SK-MEL-5 (cell line): ENCODE data around the gene PATJ. TPM values are rescaled to one million over a fixed set of nuclear protein-coding genes. Genes with fewer than 3 reads are reported as not detected.
"Not testable (repeated sequence)": the region's sequence is repeated elsewhere in the genome, so short reads cannot be mapped to it uniquely, and the experiment has no call there.

Experiments
- DNase-seq: peaks from one replicate; pipeline ENCODE4 v3.0.0-alpha.2; 2016; ENCODE audit warnings: low read depth, low spot score
- in situ Hi-C: cut with HindIII; loops from 2 replicates; pipeline ENCODE4 v1.10.0; 2016; ENCODE audit warnings: low sequenced_read_pairs, high pct_unique_total_duplicates, low pct_unique_long_range_greater_than_20kb
- total RNA-seq: library from RNA; depleted of rRNA; stranded (reverse); fragments of >200 nt; shearing (Covaris generic); gene quantifications from 2 replicates; pipeline ENCODE4 v1.2.3, GENCODE V29; 2014

Gene PATJ
- total RNA-seq, 1 experiment from 2014 or later, result 6.3 TPM

DNA sequence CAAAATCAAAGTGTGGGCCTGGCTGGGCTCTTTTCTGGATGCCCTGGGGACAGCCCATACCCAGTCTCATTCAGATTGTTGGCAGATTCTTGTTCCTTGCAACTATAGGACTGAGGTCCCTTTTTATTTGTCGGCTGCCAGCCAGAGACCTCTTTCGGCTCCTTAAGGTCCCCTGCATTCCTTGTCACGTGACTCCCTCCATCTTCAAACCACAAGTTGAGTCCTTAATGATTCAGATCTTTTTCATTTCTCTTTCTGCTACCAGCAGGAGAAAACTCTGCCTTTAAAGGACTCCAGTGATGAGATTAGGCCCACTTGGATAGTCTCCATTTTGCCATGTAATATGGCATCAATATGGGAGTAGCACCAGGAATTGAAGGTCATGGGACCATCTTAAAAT is 48.6 kb downstream of the PATJ start:
- no peak for DNase-seq
- in situ Hi-C loops, result no loop called here

DNA sequence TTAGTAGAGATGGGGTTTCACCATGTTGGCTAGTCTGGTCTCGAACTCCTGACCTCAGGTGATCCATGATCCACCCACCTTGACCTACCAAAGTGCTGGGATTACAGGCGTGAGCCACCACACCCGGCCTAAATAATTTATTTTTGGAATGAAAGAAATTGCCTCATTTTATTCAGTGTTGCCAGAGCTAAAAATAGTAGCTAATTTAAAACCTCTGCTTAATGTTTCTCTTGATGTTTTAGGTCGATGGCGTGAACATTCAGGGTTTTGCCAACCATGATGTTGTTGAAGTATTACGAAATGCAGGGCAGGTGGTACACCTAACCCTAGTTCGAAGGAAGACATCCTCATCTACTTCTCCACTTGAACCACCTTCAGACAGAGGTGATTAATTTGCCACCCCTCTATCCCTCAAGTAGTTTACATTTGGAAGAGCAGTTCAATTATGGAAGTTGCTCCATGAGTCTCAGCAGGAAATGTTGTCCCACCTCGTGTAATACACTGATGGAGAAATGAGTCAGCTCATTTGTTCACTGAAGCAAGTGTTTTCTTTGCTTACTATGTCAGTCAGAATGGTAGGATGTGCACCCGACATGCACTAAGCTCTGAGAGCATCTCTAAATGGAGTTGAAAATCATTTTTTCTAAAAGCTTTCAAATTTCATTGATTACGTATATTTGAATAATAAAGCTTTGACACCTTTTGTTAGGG is 54.9 kb downstream of the PATJ start:
- no peak for DNase-seq

DNA sequence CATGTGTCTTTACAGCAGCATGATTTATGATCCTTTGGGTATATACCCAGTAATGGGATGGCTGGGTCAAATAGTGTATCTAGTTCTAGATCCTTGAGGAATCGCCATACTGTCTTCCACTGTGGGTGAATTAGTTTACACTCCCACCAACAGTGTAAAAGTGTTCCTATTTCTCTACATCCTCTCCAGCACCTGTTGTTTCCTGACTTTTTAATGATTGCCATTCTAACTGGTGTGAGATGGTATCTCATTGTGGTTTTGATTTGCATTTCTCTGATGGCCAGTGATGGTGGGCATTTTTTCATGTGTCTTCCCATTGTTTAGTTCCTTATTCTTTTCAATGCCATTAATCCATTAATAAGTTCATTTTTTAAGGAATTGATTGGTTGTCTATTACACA is 58.8 kb downstream of the PATJ start:
- in situ Hi-C loops, result not testable (repeated sequence)

More for the DNA sequence above, 54.9 kb downstream of the PATJ start:
- in situ Hi-C loops, result no loop called here

DNA sequence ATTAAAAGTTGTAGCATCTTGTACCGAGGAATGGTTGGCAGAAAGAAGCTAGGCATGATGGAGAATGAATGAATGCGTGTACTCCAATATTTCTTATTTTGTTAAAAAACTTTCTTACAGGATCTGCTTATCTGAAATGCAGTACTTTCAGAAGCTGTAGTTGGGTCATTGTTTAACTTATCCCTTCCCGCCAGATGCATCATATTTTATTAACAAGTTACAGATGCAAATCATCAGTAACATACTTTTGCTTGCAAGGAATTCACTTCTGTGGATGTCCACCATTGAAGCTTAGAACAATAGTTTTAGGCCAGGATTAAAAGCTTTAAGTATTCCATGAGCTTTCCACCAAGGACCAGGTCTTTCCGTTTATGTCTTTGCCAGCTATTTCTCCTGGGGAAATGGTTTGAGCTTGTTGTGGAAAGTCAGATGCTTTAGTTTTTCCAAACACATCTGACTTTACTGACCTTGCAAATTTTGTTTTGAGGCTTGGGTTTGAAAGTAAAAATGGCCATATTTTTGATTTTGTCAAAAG is 65.4 kb downstream of the PATJ start:
- in situ Hi-C loops, result no loop called here

More for the DNA sequence above, 58.8 kb downstream of the PATJ start:
- not testable (repeated sequence) for DNase-seq

DNA sequence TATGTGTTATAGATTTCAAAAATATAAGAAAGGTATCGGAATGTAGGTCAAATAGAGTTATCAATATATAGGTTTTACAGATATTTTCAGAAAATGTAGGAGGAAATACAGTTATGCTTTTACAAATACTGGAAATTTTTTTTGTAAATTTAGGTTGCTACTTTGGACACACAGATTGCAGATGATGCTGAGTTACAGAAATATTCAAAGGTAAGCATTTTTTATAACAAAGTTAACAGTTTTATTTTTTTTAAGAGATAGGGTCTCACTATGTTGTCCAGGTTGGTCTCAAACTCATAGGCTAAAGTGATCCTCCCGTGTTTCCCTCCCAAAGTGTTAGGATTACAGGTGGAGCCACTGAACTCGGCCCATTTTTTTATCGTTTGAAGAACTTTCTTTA is 66.0 kb downstream of the PATJ start:
- DNase-seq, result no peak
- in situ Hi-C loops, result no loop called here

More for the DNA sequence above, 65.4 kb downstream of the PATJ start:
- no peak for DNase-seq

DNA sequence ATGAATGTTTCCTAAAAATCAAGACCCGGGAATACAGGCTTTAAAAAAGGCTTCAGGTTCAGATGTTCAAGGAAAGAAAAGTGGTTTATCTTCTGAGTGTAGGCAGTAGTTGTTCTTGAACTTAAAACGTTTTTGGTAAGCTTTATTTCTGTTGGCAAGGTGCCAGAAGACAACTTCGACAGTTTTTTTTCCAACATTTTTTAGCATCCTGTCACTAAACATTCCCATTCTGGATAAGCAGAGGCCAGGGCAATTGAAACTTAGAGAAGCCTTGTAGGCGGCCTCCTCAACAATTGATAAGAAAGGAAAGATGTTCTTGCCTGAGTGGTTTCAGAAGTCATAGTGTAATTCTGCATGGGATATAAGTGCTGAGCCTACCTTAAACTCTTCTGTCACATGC is 66.7 kb downstream of the PATJ start:
- in situ Hi-C loops, result no loop called here
- no peak for DNase-seq

DNA sequence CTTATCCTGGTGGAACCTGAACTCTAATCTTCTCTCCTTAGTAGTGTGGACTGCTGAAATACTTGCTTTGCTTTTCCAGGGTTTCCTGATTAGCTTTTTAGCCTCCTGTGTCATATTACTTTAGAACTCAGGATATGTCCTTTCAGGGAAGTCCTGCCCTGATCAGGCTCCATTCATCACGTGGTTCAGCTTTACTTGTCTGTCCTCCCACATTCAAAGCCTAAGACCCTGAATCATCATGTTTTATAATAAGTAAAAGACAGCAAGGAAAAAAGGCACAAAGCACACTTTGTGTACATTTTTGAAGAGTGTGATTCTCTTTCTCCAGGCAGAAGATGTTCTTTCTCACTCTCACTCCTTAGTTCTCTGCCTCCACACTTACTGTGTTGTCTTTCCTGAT is 70.6 kb downstream of the PATJ start:
- DNase-seq, result peak; percentile 62
- in situ Hi-C loops, result no loop called here

DNA sequence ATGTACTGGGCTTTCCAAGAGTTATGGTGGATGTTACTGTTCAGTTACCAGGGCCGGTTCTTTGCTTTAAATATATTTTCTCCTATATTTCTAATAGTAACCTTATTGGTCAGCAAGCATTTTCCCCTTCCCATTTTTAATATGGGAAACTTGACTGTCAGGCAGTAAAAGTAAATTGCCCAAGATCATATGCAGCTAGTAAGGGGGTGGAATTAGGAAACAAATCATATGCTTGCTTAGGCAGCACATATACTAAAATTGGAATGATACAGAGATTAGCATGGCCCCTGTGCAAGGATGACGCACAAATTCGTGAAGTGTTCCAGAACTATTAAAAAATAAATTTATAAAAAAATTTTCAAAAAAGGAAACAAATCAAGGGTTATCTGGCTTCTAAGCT is 73.9 kb downstream of the PATJ start:
- in situ Hi-C loops, result no loop called here
- DNase-seq, result no peak

DNA sequence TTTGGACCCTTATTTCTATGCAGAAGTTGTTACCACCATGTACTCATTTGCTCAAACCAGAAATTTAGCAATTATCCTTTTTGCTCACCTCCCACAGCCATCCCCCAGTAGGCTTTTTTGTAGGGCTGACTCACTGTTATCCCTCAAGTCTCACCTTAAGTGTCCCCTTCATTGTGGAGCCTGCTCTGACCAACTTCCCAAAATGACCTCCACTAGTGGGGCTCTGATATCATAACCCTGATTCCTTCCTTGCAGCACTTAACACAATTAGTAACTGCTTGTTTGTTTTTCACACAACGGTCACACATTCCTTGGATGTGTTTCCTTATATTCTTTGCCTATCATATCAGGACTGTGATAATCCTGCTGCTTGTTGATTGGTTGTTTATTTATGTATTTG is 76.7 kb downstream of the PATJ start:
- no peak for DNase-seq
- in situ Hi-C loops, result no loop called here

DNA sequence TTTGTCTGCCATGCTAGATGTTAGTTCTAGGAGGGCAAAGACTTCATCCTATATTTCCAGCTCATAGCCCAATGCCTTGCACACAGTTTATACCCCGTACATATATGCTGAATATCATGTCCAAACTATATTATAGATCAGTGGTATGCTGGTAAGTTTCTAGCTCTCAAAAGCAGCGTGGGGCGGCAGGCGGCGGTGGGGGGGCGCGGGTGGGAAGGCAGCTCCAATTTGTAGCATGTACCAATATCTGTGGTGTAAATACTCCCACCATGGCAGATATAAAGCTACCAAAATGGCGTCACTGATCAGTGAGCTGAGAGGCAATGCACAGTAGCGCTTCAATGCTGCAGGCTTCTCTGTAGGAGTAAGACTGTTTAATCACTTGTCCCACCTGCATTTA is 77.1 kb downstream of the PATJ start:
- in situ Hi-C loops, result no loop called here
- no peak for DNase-seq

DNA sequence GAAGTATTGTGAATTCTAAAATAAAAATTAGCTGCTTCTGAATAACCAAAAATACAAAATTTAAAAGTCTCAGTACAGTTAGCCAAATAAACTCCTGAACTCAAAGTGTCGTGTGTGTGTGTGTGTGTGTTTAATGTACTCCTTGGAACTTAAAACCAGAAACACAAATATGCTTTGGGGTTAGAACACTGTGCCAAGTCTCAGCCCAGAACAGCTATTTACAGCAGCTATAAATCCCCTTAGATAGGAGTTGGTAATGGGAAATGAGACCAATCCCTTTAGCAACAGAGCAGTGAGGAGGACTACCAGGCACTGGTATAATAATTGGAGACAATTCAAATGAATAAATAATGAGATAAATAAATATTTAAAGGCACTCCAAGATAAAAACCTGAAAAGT is 83.1 kb downstream of the PATJ start:
- DNase-seq, result no peak
- in situ Hi-C loops, result no loop called here

DNA sequence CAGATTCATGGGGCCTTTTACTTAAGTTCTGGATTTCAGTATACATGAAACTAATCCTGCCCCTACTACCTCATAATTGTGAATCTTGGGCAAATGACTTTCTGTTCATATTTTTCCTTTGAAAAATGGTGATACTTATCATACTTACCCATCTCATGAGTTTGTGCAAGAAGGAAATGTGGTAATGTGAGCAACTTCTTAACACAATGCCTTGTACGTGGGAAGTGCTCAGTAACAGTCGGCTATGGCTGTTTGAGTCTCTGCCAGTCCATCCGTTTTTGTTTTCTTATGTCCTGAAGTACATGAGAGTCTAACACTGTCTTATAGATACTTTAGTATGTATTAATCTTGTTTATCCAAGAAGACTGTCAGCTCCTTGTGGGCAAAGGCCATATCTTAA is 86.5 kb downstream of the PATJ start:
- in situ Hi-C loops, result no loop called here
- DNase-seq, result no peak

DNA sequence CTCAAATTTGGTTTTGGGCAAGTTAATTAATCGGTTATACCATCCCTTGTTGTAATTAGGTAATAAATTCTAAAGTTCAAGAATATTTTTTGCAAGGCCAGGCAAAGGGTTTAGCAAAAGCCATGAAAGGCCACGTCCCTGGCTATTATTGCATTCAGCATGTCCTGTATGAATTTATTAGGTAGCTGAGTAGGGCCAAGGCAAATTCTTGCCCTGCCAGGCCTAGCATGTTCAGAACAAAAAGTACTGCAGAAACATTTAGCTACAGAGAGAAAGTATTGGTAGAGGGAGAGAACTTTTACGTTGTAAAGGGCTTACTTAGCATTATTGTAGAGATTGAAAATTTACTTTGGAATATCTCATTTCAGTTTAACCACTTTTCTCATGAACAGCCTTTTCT is 94.4 kb downstream of the PATJ start:
- DNase-seq, result no peak
- in situ Hi-C loops, result no loop called here

DNA sequence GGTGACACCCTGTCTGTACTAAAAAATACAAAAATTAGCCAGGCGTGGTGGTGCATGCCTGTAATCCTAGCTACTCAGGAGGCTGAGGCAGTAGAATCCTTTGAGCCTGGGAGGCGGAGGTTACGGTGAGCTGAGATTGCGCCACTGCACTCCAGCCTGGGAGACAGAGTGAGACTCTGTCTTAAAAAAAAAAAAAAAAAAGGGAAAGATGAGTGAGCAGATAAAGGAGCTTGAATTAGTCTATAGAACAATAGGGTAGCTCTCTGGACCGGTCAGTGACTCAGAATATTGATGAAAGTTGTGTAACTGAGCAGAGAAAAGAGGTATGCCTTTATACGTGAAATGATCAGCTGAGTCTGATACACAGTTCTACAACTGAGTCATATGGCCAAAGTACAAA is 95.3 kb downstream of the PATJ start:
- in situ Hi-C loops, result not testable (repeated sequence)
- peak; percentile 47 for DNase-seq

DNA sequence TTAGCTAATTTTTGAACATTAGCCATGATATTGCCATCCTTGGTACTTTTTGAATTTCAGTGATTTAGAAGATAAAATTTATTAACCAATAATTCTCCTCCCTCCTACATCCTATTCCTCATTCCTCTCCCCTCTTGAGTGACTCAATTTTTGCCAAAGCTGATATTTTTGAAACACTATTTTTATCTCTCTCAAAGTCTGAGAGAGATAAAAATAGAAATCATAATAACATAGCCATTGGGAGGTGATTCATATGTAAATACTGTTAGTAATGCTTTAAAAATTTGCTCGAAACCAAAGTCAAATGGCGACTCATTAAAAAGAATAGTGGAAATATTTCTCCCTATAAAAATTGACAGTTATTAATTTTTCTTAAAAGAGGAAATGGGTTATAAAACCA is 97.4 kb downstream of the PATJ start:
- in situ Hi-C loops, result no loop called here
- no peak for DNase-seq

DNA sequence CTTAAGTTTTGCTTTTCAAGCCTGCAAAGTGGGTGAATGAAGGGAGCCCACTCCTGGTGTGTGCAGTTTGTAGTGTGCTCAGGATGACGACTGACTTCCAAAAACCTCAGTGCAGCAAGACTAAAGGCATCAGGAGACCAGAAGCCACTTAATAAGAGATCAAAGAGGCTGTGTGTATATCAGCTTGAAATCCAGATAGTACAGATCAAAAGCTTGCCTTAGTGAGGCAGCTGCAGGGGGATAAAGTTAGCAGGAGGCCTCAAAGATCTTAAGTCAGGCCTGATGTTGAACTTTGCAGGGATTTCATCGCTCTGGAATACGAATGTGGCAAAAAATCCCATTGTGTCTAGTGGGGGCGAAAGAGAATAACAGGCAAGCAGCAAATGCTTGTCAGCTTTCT is 99.8 kb downstream of the PATJ start:
- in situ Hi-C loops, result no loop called here
- DNase-seq, result no peak

DNA sequence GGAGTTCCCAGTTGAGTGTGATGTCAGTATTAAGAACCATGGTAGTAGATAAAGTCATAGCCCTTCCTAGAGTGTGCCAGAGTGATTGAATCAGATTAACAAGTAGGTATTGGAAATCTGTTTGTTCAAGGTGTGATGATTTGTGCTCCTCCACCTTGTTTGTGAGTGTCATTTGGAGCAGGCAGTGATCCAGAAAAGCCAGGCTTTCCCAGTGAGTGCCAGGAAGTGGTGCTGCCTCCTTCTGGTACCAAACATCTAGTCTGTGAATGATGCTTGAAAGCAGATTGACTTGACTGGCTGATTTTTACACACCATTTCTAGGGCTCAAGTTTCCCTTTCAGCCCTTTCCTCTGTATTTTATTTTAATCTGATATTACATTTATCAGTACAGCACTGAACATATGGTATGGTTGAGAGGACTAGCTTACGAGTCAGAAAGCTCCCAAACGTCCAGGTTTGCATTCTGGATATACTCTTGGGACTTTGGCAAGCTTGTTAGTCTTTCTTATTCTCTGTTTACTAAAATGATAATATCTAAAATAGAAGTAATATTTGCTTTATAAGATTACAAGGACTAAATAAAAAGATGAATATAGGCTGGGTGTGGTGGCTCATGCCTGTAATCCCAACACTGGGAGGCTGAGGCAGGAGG is 100.7 kb downstream of the PATJ start:
- in situ Hi-C loops, result no loop called here
- DNase-seq, result peak; percentile 45

DNA sequence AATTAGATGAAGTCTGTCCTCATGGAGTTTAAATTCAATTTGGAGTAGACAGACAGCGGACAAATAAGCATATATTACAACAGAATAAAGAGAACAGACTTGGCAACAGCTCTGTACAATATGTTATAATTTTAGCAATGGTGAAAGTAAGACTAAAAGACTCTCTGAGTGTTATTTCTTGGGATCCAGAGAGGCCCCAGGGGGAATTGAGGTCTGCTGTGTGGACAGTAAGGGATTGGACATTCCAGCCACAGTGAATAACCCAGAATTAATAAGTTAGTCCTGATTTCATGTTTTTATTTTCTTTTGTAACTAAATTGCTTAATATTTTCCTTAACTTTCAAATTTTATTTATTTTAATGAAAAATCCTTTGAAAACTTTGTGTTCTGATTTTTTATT is 101.7 kb downstream of the PATJ start:
- DNase-seq, result no peak
- in situ Hi-C loops, result no loop called here

DNA sequence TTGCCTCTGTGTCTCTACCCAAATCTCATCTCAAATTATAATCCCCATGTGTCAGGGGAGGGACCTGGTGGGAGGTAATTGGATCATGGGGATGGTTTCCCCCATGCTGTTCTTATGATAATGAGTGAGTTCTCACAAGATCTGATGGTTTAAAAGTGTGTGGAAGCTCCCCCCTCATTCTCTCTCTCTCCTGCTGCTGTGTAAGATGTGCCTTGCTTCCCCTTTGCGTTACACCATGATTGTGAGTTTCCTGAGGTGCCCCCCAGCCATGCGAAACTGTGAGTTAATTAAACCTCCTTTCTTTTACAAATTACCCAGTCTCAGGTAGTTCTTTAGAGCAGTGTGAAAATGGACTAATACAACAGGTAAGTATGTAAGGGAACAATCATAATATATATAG is 102.4 kb downstream of the PATJ start:
- in situ Hi-C loops, DNase-seq: not testable (repeated sequence)
